K562 (cell line): ENCODE data around the gene ZNF302. TPM values are rescaled to one million over a fixed set of nuclear protein-coding genes. Genes with fewer than 3 reads are reported as not detected.

Experiments used
- AFF1 ChIP-seq, 2 experiments: fragments of 450-650 bp; IDR thresholded peaks; 2 replicates each; pipeline ENCODE4 v1.6.1; 2018; ENCODE audit warnings: mild to moderate bottlenecking in 2 of 2, low read depth in 1 of 2; ENCODE audit not compliant: partially characterized antibody in 2 of 2
- ATF6 ChIP-seq: sonication (generic); formaldehyde crosslinking; IDR thresholded peaks from 2 replicates; pipeline ENCODE4 v1.4.0; 2020; ENCODE audit warnings: mild to moderate bottlenecking, missing genetic modification reagents
- CEBPG ChIP-seq, 3 experiments: fragments of 200-800 bp in 1 of 3; sonication (Bioruptor generic) in 1 of 3; sonication (generic) in 1 of 3; formaldehyde crosslinking in 1 of 3; IDR thresholded peaks in 2 of 3; conservative IDR thresholded peaks in 1 of 3; 2 replicates each; pipeline versions ENCODE4 v1.6.1 to v1.8.0; 2016 to 2022; ENCODE audit warnings: missing compliant biosample characterization in 2 of 3, missing genetic modification characterization in 2 of 3, mild to moderate bottlenecking in 1 of 3, missing genetic modification reagents in 1 of 3
- E2F3 ChIP-seq: fragments of 250-450 bp; sonication (Bioruptor Pico); IDR thresholded peaks from 2 replicates; pipeline ENCODE4 v1.4.0; 2020; ENCODE audit warnings: mild to moderate bottlenecking
- GTF2A2 ChIP-seq: IDR thresholded peaks from 2 replicates; pipeline ENCODE4 v1.6.1; 2016; ENCODE audit warnings: mild to moderate bottlenecking, missing genetic modification characterization, missing compliant biosample characterization
- HCFC1 ChIP-seq: IDR thresholded peaks from 2 replicates; pipeline ENCODE4 v1.6.1; 2012; ENCODE audit warnings: low read depth, low read length, improper control_type of control experiment
- HMGN3 ChIP-seq: IDR thresholded peaks from 2 replicates; pipeline ENCODE4 v1.6.1; 2011; ENCODE audit warnings: borderline replicate concordance, low read depth, mild to moderate bottlenecking, mixed read lengths, low read length; ENCODE audit not compliant: insufficient read length; ENCODE audit errors: extremely low read depth
- POLR2G ChIP-seq: fragments of 200-400 bp; formaldehyde crosslinking; IDR thresholded peaks from 2 replicates; pipeline ENCODE4 v1.6.1; 2017; ENCODE audit warnings: low read depth, mild to moderate bottlenecking, antibody characterized with exemption, low read length, moderate library complexity
- TSC22D4 ChIP-seq: fragments of 450-650 bp; IDR thresholded peaks from 2 replicates; pipeline ENCODE4 v1.6.1; 2016; ENCODE audit warnings: missing genetic modification characterization, missing biosample characterization, control low read depth
- ZNF143 ChIP-seq: sonication (generic); formaldehyde crosslinking; IDR thresholded peaks from 2 replicates; pipeline ENCODE4 v1.9.0; 2022; ENCODE audit warnings: mild to moderate bottlenecking, missing genetic modification reagents
- ZNF318 ChIP-seq, 2 experiments: fragments of 450-650 bp; IDR thresholded peaks; 2 replicates each; pipeline ENCODE4 v1.6.1; 2016; ENCODE audit warnings: mild to moderate bottlenecking in 2 of 2, borderline replicate concordance in 1 of 2, low read depth in 1 of 2, moderate library complexity in 1 of 2
- polyA plus RNA-seq, 8 experiments: library from polyadenylated mRNA; depleted of rRNA in 4 of 8; stranded (reverse) in 5 of 8; unstranded in 3 of 8; fragments of >200 nt; fragmentation: Nextera tagmentation in 2 of 8; fragmentation: Illumina TruSeq in 1 of 8; extraction: Ambion mirVana in 2 of 8; extraction: Trizol in 1 of 8; gene quantifications; 2 replicates each; pipeline versions ENCODE4 v1.2.1 to v1.2.3, GENCODE V29; 2011 to 2014; ENCODE audit warnings: inconsistent platforms in 1 of 8, missing spikeins in 1 of 8
- total RNA-seq, 7 experiments: library from RNA; depleted of rRNA in 6 of 7; stranded (reverse); fragments of >200 nt in 6 of 7; fragmentation: Illumina TruSeq in 2 of 7; extraction: Trizol in 2 of 7; gene quantifications; 2 replicates each; pipeline versions ENCODE4 v1.2.1 to v1.2.3, GENCODE V29; 2011 to 2021; ENCODE audit warnings: low replicate concordance in 1 of 7

The ZNF302 gene
- total and polyA plus RNA-seq, 9 of the 15 experiments (the other 6 are each of a cell fraction or from before 2014, with no cell fraction given): 0.08 to 1.0 (median 0.27) TPM; not detected in 1

- TF ChIP-seq ZNF318 (IDR thresholded peaks at IDR 0.05; ENCODE audit: borderline replicate concordance in 1 of 2, low read depth in 1 of 2) (no peak), POLR2G (peak; percentile 65), HCFC1 (peak; percentile 61; the same call in 1 of the 2 replicates), E2F3 (no peak), ZNF143 (CRISPR knock-in tag) (peak; percentile 71; the same call in 1 of the 2 replicates), TSC22D4 (tag) (no peak), CEBPG (CRISPR knock-in tag; IDR thresholded peaks at IDR 0.05) (no peak), CEBPG (tag; conservative IDR thresholded peaks at IDR 0.05 in 1 of 2, IDR thresholded peaks at IDR 0.05 in 1 of 2) (no peak), ATF6 (CRISPR knock-in tag) (no peak), GTF2A2 (tag) (no peak), AFF1 (IDR thresholded peaks at IDR 0.05; ENCODE audit: low read depth in 1 of 2, partially characterized antibody in 2 of 2) (peak in 1 of 2 experiments; percentile 56), HMGN3 (no peak)
These were observed at the start of gene ZNF302 (continued) for GRCh38 chr19:34677386-34678084.
